HG03469 (cell line): ENCODE data around the gene RAB11FIP3.
A peak's percentile ranks its signal among the peaks of the same experiment; 100 is the strongest.

Source experiments
- ATAC-seq: cut with Tn5 transposase; IDR thresholded peaks from one replicate; pipeline ENCODE4 v1.9.1; 2021; ENCODE audit warnings: mild to moderate bottlenecking, moderate library complexity, moderate number of reproducible peaks; ENCODE audit not compliant: unreplicated experiment

RAB11FIP3 gene

GRCh38 chr16:513950-514349 lies 88.5 kb downstream of the RAB11FIP3 start:
- ATAC-seq, result no peak

- ATAC-seq, result no peak
Observed at GRCh38 chr16:515175-515938, 89.9 kb downstream of the RAB11FIP3 start.

GRCh38 chr16:515939-516226 lies 90.4 kb downstream of the RAB11FIP3 start:
- no peak for ATAC-seq

- no peak for ATAC-seq
Observed at GRCh38 chr16:516301-516700, 90.9 kb downstream of the RAB11FIP3 start.

GRCh38 chr16:518858-519257 lies 93.4 kb downstream of the RAB11FIP3 start:
- ATAC-seq, result no peak

GRCh38 chr16:519425-519824 lies 94.0 kb downstream of the RAB11FIP3 start:
- ATAC-seq, result no peak

GRCh38 chr16:519841-520687 lies 94.6 kb downstream of the RAB11FIP3 start:
- no peak for ATAC-seq

- ATAC-seq, result no peak
Observed at GRCh38 chr16:520847-521246, 95.4 kb downstream of the RAB11FIP3 start.

- ATAC-seq, result no peak
Observed at GRCh38 chr16:521381-522210, 96.1 kb downstream of the RAB11FIP3 start.

GRCh38 chr16:522320-523096 lies 97.1 kb downstream of the RAB11FIP3 start:
- no peak for ATAC-seq

GRCh38 chr16:523097-523741 lies 97.8 kb downstream of the RAB11FIP3 start:
- ATAC-seq, result no peak

- ATAC-seq, result no peak
Observed at GRCh38 chr16:524274-525040, 99.0 kb downstream of the RAB11FIP3 start.

GRCh38 chr16:525123-525519 lies 99.7 kb downstream of the RAB11FIP3 start:
- ATAC-seq, result no peak

- no peak for ATAC-seq
Observed at GRCh38 chr16:525520-526180, 100.2 kb downstream of the RAB11FIP3 start.

- no peak for ATAC-seq
Observed at GRCh38 chr16:526181-527014, 100.9 kb downstream of the RAB11FIP3 start.

GRCh38 chr16:527015-527903 lies 101.8 kb downstream of the RAB11FIP3 start, which contains the start of gene CAPN15:
TSS of gene CAPN15 (plus strand) at chr16:527712. CDS start at chr16:546839, 19,127 bp downstream.
- peak; percentile 32 for ATAC-seq
